ENCODE measurements around the gene KIF16B. TPM values are rescaled to one million over a fixed set of nuclear protein-coding genes. Genes with fewer than 3 reads are reported as not detected.

Gene KIF16B
- total and polyA plus RNA-seq, 9 of the 15 experiments (the other 6 are each of a cell fraction or from before 2014, with no cell fraction given): 1.00 to 10.6 (median 8.5) TPM

- BruUV-seq (replicated peaks): no TSS peak
- no peak overlapping the region for H3K27ac ChIP-seq (ENCODE audit: extremely low read depth, low read depth, low read length)
- no peaks in the 10 kb centered on the region for H3K36me3 ChIP-seq (ENCODE audit: control insufficient read depth, insufficient read depth, low read length)
- in situ Hi-C loops (cut with MboI): no loop called here
- ChIA-PET CTCF (ENCODE audit: low intra/inter-chr PET ratio) (interaction anchor here (0.6 kb wide), 1 partner anchor 13 kb away, joined by 3 read pairs; no protein-coding TSS in a partner anchor), POLR2A (no interaction called here)
- H4K20me1 ChIP-seq (replicated peaks; ENCODE audit: control insufficient read depth, insufficient read depth, low read length): no peaks in the 10 kb centered on the region
- H3K9me3 ChIP-seq (replicated peaks; ENCODE audit: control insufficient read depth, insufficient read depth, low read depth, low read length): no peaks in the 10 kb centered on the region
- H3K4me1 ChIP-seq (replicated peaks in 1 of 2; ENCODE audit: control insufficient read depth in 2 of 2, insufficient read depth in 2 of 2, low read length in 2 of 2): no peaks in the 10 kb centered on the region
- no peak overlapping the region for H3K4me2 ChIP-seq (ENCODE audit: insufficient read depth, low read length)
- H3K9ac ChIP-seq (ENCODE audit: insufficient read depth in 1 of 2, low read depth in 2 of 2, low read length in 2 of 2): no peak overlapping the region
- no peaks in the 10 kb centered on the region for H3K79me2 ChIP-seq (ENCODE audit: control insufficient read depth, insufficient read depth, low read length)
- ATAC-seq (no peak), DNase-seq (ENCODE audit: extremely low read depth in 1 of 4, low spot score in 3 of 4) (no peak), FAIRE-seq (no peak)
- intact Hi-C loops (cut with micrococcal nuclease): no loop called here
- H3K27me3 ChIP-seq (ENCODE audit: control insufficient read depth in 2 of 2, insufficient read depth in 2 of 2, low read length in 2 of 2): no peaks in the 10 kb centered on the region
- WGBS (ENCODE audit: insufficient coverage, low coverage, missing lambda C conversion rate): 61% methylated on average over 6 of the region's 8 CpGs
- TF ChIP-seq NR2C1 (IDR thresholded peaks at IDR 0.05) (no peak), NR2C1 (tag; IDR thresholded peaks at IDR 0.05) (no peak), CHCHD3 (CRISPR knock-in tag; IDR thresholded peaks at IDR 0.05) (no peak), SPI1 (IDR thresholded peaks at IDR 0.05; ENCODE audit: borderline replicate concordance, low read depth, low read length) (no peak), HMG20A (CRISPR knock-in tag; conservative IDR thresholded peaks at IDR 0.05) (no peak), ETS2 (tag; IDR thresholded peaks at IDR 0.05; ENCODE audit: borderline replicate concordance, poor library complexity, severe bottlenecking) (no peak), CBX3 (IDR thresholded peaks at IDR 0.05; ENCODE audit: borderline replicate concordance in 1 of 2, low read length in 2 of 2) (no peak), CREM (IDR thresholded peaks at IDR 0.05; ENCODE audit: low read depth) (no peak), PYGO2 (tag; IDR thresholded peaks at IDR 0.05) (no peak)
- H3K4me3 ChIP-seq: no peak overlapping the region
- no peak overlapping the region for H2AFZ ChIP-seq (ENCODE audit: low read depth, low read length)
- H3K9me1 ChIP-seq (ENCODE audit: control insufficient read depth, insufficient read depth, low read length): no peaks in the 10 kb centered on the region
Observed at GRCh38 chr20:16314748-16315159, 258.5 kb downstream of the KIF16B start.
